Common myeloid progenitor, CD34-positive (primary cell): ENCODE measurements around the gene ATXN10.

Experiments
- CTCF ChIA-PET: fragments of 350-600 bp; sonication (Branson Sonifier 250); formaldehyde crosslinking; loops from one replicate; lab custom pipeline; 2021; ENCODE audit warnings: antibody characterized with exemption; lab: Charles Lee
- POLR2A ChIA-PET: fragments of 350-600 bp; sonication (Branson Sonifier 250); formaldehyde crosslinking; loops from one replicate; lab custom pipeline; 2021; ENCODE audit warnings: antibody characterized with exemption; lab: Charles Lee
- DNase-seq, 3 donors: peaks; one replicate each; pipeline versions ENCODE4 v3.0.0 to v3.0.0-alpha.2; 2013
- H3K27ac ChIP-seq, 2 experiments: 1 replicate in 1 of 2; 2 replicates in 1 of 2; pipeline ENCODE4 v1.7.0; 2013; ENCODE audit warnings: inconsistent platforms in 2 of 2, low read length in 2 of 2, mild to moderate bottlenecking in 2 of 2, low read depth in 1 of 2, moderate library complexity in 1 of 2; ENCODE audit not compliant: severe bottlenecking in 2 of 2, insufficient read depth in 1 of 2, poor library complexity in 1 of 2
- H3K27me3 ChIP-seq, 5 experiments: replicated peaks in 2 of 5; 1 replicate in 3 of 5; 2 replicates in 2 of 5; pipeline versions ENCODE4 v1.6.1 to v1.7.0; 2013; ENCODE audit warnings: low read length in 4 of 5, mild to moderate bottlenecking in 2 of 5, moderate library complexity in 2 of 5, inconsistent platforms in 1 of 5; ENCODE audit not compliant: insufficient read depth in 5 of 5, control insufficient read depth in 4 of 5
- H3K36me3 ChIP-seq, 4 experiments: 1 replicate in 2 of 4; 2 replicates in 2 of 4; pipeline versions ENCODE4 v1.6.1 to v1.7.0; 2013; ENCODE audit warnings: low read length in 3 of 4, control low read depth in 1 of 4, mild to moderate bottlenecking in 1 of 4; ENCODE audit not compliant: control insufficient read depth in 4 of 4, insufficient read depth in 4 of 4
- H3K4me1 ChIP-seq, 4 experiments: 1 replicate in 3 of 4; 2 replicates in 1 of 4; pipeline versions ENCODE4 v1.6.1 to v1.7.1; 2013; ENCODE audit warnings: low read length in 3 of 4, mild to moderate bottlenecking in 3 of 4, control low read depth in 1 of 4, inconsistent platforms in 1 of 4, moderate library complexity in 1 of 4; ENCODE audit not compliant: control insufficient read depth in 4 of 4, insufficient read depth in 4 of 4; ENCODE audit errors: control extremely low read depth in 1 of 4
- H3K4me3 ChIP-seq, 7 experiments: 1 replicate in 4 of 7; 2 replicates in 3 of 7; pipeline versions ENCODE4 v1.5.1 to v1.7.0; 2013; ENCODE audit warnings: mild to moderate bottlenecking in 7 of 7, low read length in 6 of 7, moderate library complexity in 6 of 7, inconsistent platforms in 2 of 7, low read depth in 2 of 7, control low read depth in 1 of 7; ENCODE audit not compliant: insufficient read depth in 4 of 7, control insufficient read depth in 1 of 7; ENCODE audit errors: extremely low read depth in 1 of 7
- H3K9me3 ChIP-seq, 5 experiments: 1 replicate in 4 of 5; 2 replicates in 1 of 5; pipeline versions ENCODE4 v1.6.1 to v1.7.1; 2013; ENCODE audit warnings: low read length in 4 of 5, mild to moderate bottlenecking in 2 of 5, inconsistent platforms in 1 of 5, low read depth in 1 of 5, moderate library complexity in 1 of 5; ENCODE audit not compliant: control insufficient read depth in 4 of 5, insufficient read depth in 2 of 5; ENCODE audit errors: control extremely low read depth in 1 of 5
- WGBS: methylation state at CpG from one replicate; pipeline ENCODE4 v1.1.5; 2013; ENCODE audit not compliant: insufficient coverage; 5-methylcytosine and 5-hydroxymethylcytosine counted together

Gene ATXN10

DNA sequence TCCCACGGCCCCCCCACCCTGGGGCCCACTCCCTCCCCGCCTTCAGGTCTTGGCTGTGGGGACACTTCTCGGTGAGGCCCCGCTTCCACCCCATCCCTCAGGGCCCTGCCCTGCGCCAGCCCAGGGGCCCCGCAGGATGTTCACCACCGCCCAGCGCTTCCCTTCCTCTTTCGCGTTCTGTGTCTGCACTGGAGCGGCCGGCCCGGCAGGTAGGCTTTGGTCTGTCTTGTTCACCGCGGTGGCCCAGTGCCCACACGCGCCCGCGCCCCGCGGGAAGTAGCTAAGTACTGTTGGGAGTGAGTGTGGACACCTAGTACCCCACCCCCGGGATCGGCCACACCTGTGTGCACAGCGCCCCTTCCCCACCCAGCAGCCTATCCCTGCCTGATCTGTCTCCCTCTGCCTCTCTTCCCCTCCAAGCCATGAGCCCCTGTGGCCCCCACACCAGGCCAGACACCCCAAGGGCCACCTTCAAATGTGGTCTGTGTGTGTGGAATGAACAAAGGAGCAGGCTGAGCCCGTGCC lies 219.9 kb downstream of the ATXN10 start:
- WGBS = 20% methylated on average over 5 of the region's 25 CpGs
- Histone ChIP-seq H3K9me3 (no peaks in the 10 kb centered on the region), H3K27me3 (peaks cover 0 to 59% (median 8%) of the 10 kb centered on the region in 5 experiments), H3K4me3 (no peak overlapping the region), H3K36me3 (no peaks in the 10 kb centered on the region), H3K4me1 (peaks cover 0 to 19% (median 18%) of the 10 kb centered on the region in 4 experiments), H3K27ac (no peak overlapping the region)
- CTCF ChIA-PET = no interaction called here
- peak in 2 of 3 donors; percentile 42 to 57 for DNase-seq
- POLR2A ChIA-PET = no interaction called here

DNA sequence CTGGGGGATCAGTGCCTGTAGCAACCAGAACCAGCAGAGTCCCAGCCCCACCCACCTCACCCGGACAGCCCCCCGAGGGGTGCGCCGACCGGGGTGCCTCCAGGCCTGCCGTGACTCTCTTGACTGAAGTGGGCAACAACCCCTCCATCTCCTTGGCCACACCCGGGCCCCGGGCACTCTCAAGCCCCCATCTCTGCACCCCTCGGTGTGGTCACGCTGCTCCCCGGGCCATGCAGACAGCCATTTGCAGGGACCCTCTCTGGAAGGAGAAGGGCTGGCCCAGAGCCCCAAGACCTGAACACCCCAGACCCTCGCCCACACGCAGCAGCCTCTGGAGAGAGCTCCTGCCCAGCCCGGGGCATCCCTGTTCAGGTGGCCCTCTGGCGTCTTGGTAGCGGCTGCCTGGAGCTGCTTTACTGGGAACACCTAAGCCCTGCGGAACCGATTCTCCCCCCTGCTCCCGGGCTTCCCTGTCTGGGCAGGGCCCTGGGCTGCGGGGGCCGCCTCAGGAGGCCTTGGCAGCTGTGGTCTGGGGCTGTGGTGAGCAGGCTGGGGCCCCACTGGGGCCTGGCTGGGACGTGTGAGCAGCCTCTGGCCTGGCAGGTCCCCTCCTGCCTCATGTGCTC lies 220.5 kb downstream of the ATXN10 start:
- DNase-seq = peak in 1 of 3 donors; percentile 31
- peak overlapping the region in 1 of 7 experiments; percentile 28 for H3K4me3 ChIP-seq
- WGBS = 39% methylated on average over 14 of the region's 22 CpGs
- POLR2A ChIA-PET = no interaction called here
- H3K27ac ChIP-seq = no peak overlapping the region
- peaks cover 0 to 59% (median 8%) of the 10 kb centered on the region in 5 experiments for H3K27me3 ChIP-seq
- no peaks in the 10 kb centered on the region for H3K9me3 ChIP-seq
- peaks cover 0 to 19% (median 18%) of the 10 kb centered on the region in 4 experiments for H3K4me1 ChIP-seq
- no peaks in the 10 kb centered on the region for H3K36me3 ChIP-seq
- CTCF ChIA-PET = interaction anchor here (0.8 kb wide), 1 partner anchor 25 kb away, joined by 3 read pairs; no protein-coding TSS in a partner anchor

DNA sequence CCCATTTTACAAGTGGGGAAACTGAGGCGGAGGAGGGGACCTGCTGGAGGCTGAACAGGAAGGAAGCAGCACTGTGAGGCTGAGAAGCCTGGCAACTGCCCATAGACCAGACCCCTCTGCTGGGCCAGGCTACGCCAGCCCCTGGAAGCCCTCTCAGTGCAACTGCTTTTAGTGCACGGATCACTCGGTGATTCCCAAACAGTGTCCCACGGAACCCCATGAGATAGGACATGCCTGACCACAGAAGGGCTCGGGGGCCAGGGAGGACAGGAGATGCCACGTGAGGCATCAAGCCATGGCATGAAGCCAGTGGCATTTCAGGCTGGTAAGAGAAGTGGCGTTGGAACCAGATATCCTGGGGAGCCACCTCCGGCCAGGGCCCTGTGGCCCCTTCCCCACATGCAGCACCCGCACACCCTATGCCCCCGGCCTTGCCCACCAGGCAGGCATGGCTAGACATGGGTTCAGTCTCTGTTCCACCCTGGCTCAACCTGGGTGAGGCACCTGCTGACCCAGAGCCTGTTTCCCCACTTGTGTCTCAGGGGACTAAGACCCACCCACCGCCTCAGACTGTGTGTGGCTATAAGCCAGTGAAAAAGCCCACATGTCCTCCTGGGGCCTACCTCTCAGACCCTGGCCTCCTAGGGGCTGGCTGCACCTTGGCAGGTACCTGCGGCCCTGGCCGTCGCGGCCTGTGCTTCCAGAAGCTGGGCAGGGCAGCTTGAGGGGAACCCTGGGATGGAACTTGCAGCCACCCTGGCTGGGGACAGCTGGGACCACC lies 221.2 kb downstream of the ATXN10 start:
- WGBS = 81% methylated on average over 14 of the region's 16 CpGs
- DNase-seq = no peak
- H3K36me3 ChIP-seq = no peaks in the 10 kb centered on the region
- H3K4me3 ChIP-seq = peak overlapping the region in 1 of 7 experiments; percentile 28
- no peak overlapping the region for H3K27ac ChIP-seq
- no peaks in the 10 kb centered on the region for H3K9me3 ChIP-seq
- H3K4me1 ChIP-seq = peaks cover 0 to 19% (median 18%) of the 10 kb centered on the region in 4 experiments
- ChIA-PET CTCF (interaction anchor here (0.6 to 1.8 kb wide), 3 partner anchors 25 to 310 kb away, joined by 3 to 5 read pairs (median 3); no protein-coding TSS in a partner anchor), POLR2A (no interaction called here)
- H3K27me3 ChIP-seq = peaks cover 0 to 56% (median 8%) of the 10 kb centered on the region in 5 experiments

DNA sequence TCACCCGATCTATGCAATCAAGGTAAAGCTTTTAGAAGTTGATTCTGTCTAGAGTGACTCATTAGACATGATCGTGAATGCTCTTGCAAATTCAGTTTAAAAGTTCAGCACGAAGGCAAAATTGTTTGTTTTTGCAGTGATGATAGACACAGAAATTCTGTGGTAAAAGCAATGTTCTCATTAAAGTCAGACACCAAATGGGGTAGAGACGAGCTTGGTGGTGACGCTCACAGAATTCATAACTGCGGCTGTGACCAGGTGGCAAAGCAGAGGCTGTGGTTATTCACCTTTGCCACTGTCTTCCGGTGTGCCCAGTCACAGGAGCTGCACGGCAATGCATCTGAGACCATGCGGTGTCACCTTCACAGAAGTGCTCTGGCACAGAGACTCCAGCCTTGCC lies 221.9 kb downstream of the ATXN10 start:
- peaks cover 0 to 50% (median 8%) of the 10 kb centered on the region in 5 experiments for H3K27me3 ChIP-seq
- POLR2A ChIA-PET = no interaction called here

More for the DNA sequence above, 221.9 kb downstream of the ATXN10 start:
- Histone ChIP-seq H3K27ac (no peak overlapping the region), H3K36me3 (no peaks in the 10 kb centered on the region), H3K4me3 (no peak overlapping the region), H3K4me1 (peaks cover 0 to 19% (median 18%) of the 10 kb centered on the region in 4 experiments), H3K9me3 (no peaks in the 10 kb centered on the region)
- 88% methylated on average over 9 of the region's 9 CpGs for WGBS
- DNase-seq = no peak
- CTCF ChIA-PET = interaction anchor here (0.6 to 1.8 kb wide), 2 partner anchors 31 to 310 kb away, joined by 3 to 5 read pairs; no protein-coding TSS in a partner anchor
